MM.1S (cell line): ENCODE data around the gene GFOD1.

ENCODE experiments used
- CTCF ChIP-seq: fragments of 300-600 bp; sonication (generic); IDR thresholded peaks from 2 replicates; pipeline ENCODE4 v1.5.1; 2016; ENCODE audit warnings: antibody characterized with exemption, low read length, mixed read lengths
- EZH2 ChIP-seq: fragments of 300-600 bp; sonication (generic); optimal IDR thresholded peaks from 2 replicates; pipeline ENCODE3; 2017; ENCODE audit warnings: low read depth, mild to moderate bottlenecking, antibody characterized with exemption, low read length, mixed read lengths

DNA sequence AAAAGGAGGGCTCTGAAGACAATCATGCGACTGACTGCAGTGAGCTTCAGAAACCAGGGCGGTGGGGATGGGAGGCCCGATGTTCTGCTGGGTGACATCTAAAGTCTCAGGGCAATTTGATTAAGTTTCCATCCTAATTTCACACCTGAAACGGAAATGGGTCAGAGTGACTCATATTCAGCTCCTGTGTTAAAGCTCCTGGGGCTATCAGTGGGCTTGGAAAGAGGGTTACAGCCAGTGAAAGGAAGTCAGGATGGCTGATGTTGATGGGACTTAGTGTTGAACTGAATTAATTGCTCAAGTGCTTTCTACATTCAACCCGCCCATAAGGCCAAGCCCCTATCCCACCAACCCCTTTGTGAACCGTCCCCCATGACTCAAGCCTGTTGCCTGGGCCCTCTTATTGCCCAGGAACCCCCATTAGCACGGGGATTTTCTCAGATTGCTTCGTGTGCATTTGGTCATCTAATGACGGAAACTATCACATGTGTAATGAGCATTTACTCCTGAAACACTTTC is 112.0 kb downstream of the GFOD1 start:
- TF ChIP-seq EZH2 (no peak), CTCF (no peak)
